Gastroesophageal sphincter (tissue), 4 donors: ENCODE measurements around the gene SHC2. TPM values are rescaled to one million over a fixed set of nuclear protein-coding genes. Genes with fewer than 3 reads are reported as not detected.

Experiments
- ATAC-seq: fragments of 150-250 bp; one replicate; pipeline ENCODE4 v1.9.1; 2016; ENCODE audit warnings: mild to moderate bottlenecking, moderate library complexity
- H3K27ac ChIP-seq, 4 donors: fragments of 200-600 bp; sonication (generic) in 3 of 4; 1 replicate in 3 of 4; 2 replicates in 1 of 4; pipeline ENCODE4 v1.5.1; 2016 to 2019
- H3K27me3 ChIP-seq: fragments of 200-600 bp; sonication (generic); one replicate; pipeline ENCODE4 v1.5.1; 2019
- H3K36me3 ChIP-seq, 2 donors: fragments of 200-600 bp; sonication (generic); one replicate each; pipeline ENCODE4 v1.5.1; 2019; ENCODE audit warnings: control low read depth in 1 of 2
- H3K4me1 ChIP-seq, 3 donors: fragments of 200-600 bp; sonication (generic); 1 replicate in 2 of 3; 2 replicates in 1 of 3; pipeline ENCODE4 v1.5.1; 2016 to 2019; ENCODE audit warnings: control low read depth in 2 of 3
- H3K4me3 ChIP-seq, 2 donors: fragments of 200-600 bp; sonication (generic); one replicate each; pipeline ENCODE4 v1.5.1; 2019; ENCODE audit warnings: mild to moderate bottlenecking in 1 of 2, moderate library complexity in 1 of 2
- H3K9me3 ChIP-seq, 3 donors: fragments of 200-600 bp; sonication (generic); one replicate each; pipeline ENCODE4 v1.5.1; 2017 to 2019; ENCODE audit warnings: control low read depth in 2 of 3
- EP300 ChIP-seq: sonication (generic); formaldehyde crosslinking; IDR thresholded peaks from one replicate; pipeline ENCODE4 v1.6.1; 2017; ENCODE audit warnings: antibody characterized with exemption, mild to moderate bottlenecking
- POLR2A ChIP-seq, 2 donors: fragments of 450-650 bp; IDR thresholded peaks; one replicate each; pipeline ENCODE4 v1.6.1; 2017; ENCODE audit warnings: antibody characterized with exemption in 2 of 2, mild to moderate bottlenecking in 2 of 2, moderate library complexity in 1 of 2
- POLR2AphosphoS5 ChIP-seq: sonication (generic); formaldehyde crosslinking; IDR thresholded peaks from one replicate; pipeline ENCODE4 v1.6.1; 2017; ENCODE audit warnings: antibody characterized with exemption
- WGBS, 2 donors: methylation state at CpG; one replicate each; pipeline ENCODE4 v1.1.5; 2018; ENCODE audit warnings: low coverage in 1 of 2; 5-methylcytosine and 5-hydroxymethylcytosine counted together
- total RNA-seq, 4 donors: library from RNA; depleted of rRNA; stranded (reverse); fragments of >200 nt; gene quantifications; one replicate each; pipeline ENCODE4 v1.1.0, GENCODE V29; 2016
- TF ChIP-seq, protein P1 (sequence below), 4 experiments: fragments of 200-600 bp in 2 of 4; fragments of 450-650 bp in 2 of 4; sonication (generic) in 1 of 4; IDR thresholded peaks; one replicate each; pipeline ENCODE4 v1.5.1; 2017 to 2019; ENCODE audit warnings: antibody characterized with exemption in 4 of 4, mild to moderate bottlenecking in 2 of 4, moderate library complexity in 2 of 4

SHC2 gene
- total RNA-seq, 4 donors from 2014 or later, result 14.7 to 24.6 (median 20.4) TPM

DNA sequence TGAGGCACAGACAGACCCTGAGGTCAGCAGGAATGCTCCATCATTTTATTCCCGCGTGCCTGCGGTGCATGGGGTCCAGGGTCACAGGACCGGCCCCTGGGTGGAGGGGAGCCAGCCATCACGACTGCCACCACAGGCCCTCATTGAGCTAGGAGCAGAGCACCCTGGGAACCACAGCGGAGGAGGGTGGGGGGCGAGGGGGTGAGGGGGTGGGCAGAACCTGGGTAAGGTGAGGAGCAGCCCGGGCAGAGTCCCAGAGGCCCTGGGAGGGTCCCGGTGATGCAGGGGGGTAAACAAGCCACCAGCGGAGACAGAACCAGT, 34.2 kb upstream of the SHC2 start:
- no peak for ATAC-seq
- Histone ChIP-seq H3K9me3 (no peaks in the 10 kb centered on the region), H3K27ac (no peak overlapping the region), H3K36me3 (no peaks in the 10 kb centered on the region), H3K4me1 (peaks cover 0 to 32% (median 8%) of the 10 kb centered on the region in 3 donors), H3K27me3 (peaks cover 55% of the 10 kb centered on the region), H3K4me3 (no peak overlapping the region)
- TF ChIP-seq, protein P1, sequence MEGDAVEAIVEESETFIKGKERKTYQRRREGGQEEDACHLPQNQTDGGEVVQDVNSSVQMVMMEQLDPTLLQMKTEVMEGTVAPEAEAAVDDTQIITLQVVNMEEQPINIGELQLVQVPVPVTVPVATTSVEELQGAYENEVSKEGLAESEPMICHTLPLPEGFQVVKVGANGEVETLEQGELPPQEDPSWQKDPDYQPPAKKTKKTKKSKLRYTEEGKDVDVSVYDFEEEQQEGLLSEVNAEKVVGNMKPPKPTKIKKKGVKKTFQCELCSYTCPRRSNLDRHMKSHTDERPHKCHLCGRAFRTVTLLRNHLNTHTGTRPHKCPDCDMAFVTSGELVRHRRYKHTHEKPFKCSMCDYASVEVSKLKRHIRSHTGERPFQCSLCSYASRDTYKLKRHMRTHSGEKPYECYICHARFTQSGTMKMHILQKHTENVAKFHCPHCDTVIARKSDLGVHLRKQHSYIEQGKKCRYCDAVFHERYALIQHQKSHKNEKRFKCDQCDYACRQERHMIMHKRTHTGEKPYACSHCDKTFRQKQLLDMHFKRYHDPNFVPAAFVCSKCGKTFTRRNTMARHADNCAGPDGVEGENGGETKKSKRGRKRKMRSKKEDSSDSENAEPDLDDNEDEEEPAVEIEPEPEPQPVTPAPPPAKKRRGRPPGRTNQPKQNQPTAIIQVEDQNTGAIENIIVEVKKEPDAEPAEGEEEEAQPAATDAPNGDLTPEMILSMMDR (IDR thresholded peaks at IDR 0.05), result no peak
- TF ChIP-seq POLR2A (IDR thresholded peaks at IDR 0.05) (no peak), EP300 (no peak), POLR2AphosphoS5 (no peak)
- WGBS, 2 donors, result no CpG with 5 or more reads among the region's 10 CpGs

DNA sequence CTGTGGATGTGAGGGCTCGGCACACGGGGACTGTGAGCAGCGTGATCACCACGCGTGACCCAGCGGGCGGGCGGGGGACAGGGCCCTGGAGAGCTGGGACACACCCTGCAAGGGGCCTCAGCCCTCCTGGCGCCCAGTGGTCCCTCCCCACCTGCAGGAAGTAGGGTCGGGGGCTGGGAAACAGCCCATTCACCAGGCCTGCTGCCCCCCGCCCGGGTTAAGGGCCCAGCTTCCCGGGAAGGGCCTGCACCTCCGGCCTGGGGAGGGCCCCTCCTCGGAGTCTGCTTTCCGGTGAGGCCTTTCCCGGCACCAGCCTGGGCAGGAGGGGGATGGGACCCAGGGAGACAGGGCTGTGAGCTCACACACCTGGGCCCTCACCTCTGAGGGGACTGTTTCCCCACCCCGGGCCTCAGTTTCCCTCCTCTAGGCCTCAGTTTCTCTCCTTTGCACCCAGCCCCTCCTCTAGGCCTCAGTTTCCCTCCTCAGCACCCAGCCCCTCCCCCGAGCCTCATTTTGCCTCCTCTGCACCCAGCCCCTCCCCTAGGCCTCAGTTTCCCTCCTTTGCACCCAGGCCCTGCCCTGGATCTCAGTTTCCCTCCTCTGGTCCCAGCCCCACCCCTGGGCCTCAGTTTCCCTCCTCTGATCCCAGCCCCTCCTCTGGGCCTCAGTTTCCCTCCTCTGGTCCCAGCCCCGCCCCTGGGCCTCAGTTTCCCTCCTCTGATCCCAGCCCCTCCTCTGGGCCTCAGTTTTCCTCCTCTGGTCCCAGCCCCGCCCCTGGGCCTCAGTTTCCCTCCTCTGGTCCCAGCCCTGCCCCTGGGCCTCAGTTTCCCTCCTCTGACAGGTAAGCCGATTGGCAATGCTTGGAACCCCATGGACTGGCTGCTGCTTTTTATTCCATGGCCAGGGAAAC, 33.6 kb upstream of the SHC2 start:
- 57% methylated on average over 8 of the region's 22 CpGs; no CpG with 5 or more reads in 1 of the 2 donors for WGBS, 2 donors
- Histone ChIP-seq H3K4me1 (peaks cover 0 to 38% (median 11%) of the 10 kb centered on the region in 3 donors), H3K27ac (no peak overlapping the region), H3K27me3 (peaks cover 49% of the 10 kb centered on the region), H3K4me3 (no peak overlapping the region), H3K36me3 (no peaks in the 10 kb centered on the region), H3K9me3 (no peaks in the 10 kb centered on the region)
- TF ChIP-seq EP300 (no peak), POLR2AphosphoS5 (no peak), POLR2A (IDR thresholded peaks at IDR 0.05) (no peak)
- TF ChIP-seq, protein P1 (IDR thresholded peaks at IDR 0.05), result no peak
- no peak for ATAC-seq

DNA sequence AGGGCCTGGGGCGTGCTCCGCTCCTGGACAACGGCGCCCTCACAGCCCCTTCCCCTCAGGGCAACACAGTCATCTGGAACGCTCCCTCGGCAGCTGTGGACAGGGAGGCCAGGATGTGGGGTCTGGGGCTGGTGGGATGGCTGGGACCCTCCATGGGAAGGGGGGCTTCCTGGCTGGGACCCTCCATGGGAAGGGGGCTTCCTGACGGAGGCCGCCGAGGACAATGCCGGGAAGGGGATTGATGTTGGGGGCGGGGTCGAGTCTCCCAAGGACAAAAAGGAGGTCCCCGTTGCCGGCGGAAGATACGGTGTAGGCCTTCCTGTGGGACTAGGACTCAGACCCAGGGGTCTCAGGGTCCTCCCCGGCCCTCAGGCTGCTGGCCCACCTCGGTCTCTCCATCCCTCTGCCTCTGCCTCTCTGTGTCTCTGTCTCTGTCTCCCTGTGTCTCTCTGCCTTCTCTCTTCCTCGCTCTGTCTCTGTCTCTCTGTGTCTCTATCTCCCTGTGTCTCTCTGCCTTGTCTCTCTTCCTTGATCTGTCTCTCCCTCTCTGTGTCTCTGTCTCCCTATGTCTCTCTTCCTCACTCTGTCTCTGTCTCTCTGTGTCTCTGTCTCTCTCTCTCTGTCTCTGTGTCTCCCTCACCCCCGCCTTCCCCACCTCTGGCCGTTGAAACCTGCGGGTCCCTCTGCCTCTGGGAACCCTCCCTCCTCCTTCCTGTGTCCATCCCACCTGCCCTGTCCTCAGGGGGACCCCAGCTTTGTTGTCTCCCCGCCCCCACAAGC, 32.7 kb upstream of the SHC2 start:
- no peak for TF ChIP-seq POLR2AphosphoS5
- TF ChIP-seq EP300, result no peak
- TF ChIP-seq POLR2A (IDR thresholded peaks at IDR 0.05), result no peak
- TF ChIP-seq, protein P1 (IDR thresholded peaks at IDR 0.05), result no peak
- Histone ChIP-seq H3K27ac (no peak overlapping the region), H3K27me3 (peaks cover 40% of the 10 kb centered on the region), H3K4me3 (no peak overlapping the region), H3K4me1 (peaks cover 0 to 39% (median 12%) of the 10 kb centered on the region in 3 donors), H3K36me3 (no peaks in the 10 kb centered on the region), H3K9me3 (no peaks in the 10 kb centered on the region)
- ATAC-seq, result no peak
- 73 to 76% methylated on average over 8 to 10 of the region's 23 CpGs for WGBS, 2 donors

DNA sequence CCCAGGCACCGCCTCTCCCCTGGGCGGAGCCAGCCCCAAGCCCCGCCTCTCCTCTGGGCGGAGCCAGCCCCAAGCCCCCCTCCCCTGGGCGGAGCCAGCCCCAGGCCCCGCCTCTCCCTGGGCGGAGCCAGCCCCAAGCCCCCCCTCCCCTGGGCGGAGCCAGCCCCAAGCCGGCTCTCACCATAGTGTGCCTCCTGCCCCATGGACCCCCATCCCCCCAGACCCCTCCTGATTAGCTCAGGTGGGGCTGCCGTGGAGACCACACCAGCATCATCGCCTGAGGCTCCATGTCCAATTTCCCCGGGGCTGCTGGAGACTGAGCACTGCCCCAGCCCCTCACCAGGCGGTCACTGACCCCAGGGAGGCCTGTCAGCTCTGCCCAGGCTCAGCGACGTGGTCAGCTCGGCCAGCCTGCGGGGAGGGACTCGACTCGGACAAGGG, 31.3 kb upstream of the SHC2 start:
- Histone ChIP-seq H3K4me3 (no peak overlapping the region), H3K27ac (no peak overlapping the region), H3K27me3 (peaks cover 28% of the 10 kb centered on the region), H3K9me3 (no peaks in the 10 kb centered on the region), H3K36me3 (no peaks in the 10 kb centered on the region), H3K4me1 (peaks cover 0 to 36% (median 4%) of the 10 kb centered on the region in 3 donors)
- TF ChIP-seq POLR2A (IDR thresholded peaks at IDR 0.05) (no peak), POLR2AphosphoS5 (no peak), EP300 (no peak)
- TF ChIP-seq, protein P1 (IDR thresholded peaks at IDR 0.05), result no peak
- ATAC-seq, result no peak
- no CpG with 5 or more reads among the region's 19 CpGs for WGBS, 2 donors
